Naive thymus-derived CD8-positive, alpha-beta T cell (primary cell): ENCODE data around the gene GNG8. TPM values are rescaled to one million over a fixed set of nuclear protein-coding genes. Genes with fewer than 3 reads are reported as not detected.

Source experiments
- ATAC-seq, 2 donors: fragments of 150-1000 bp; cut with Tn5 transposase in 1 of 2; sonication (Bioruptor Pico), chemical (Tn5 transposase) in 1 of 2; 1 replicate in 1 of 2; 2 replicates in 1 of 2; pipeline ENCODE4 v1.10.0; 2021; ENCODE audit warnings: mild to moderate bottlenecking in 2 of 2, moderate library complexity in 2 of 2
- POLR2A ChIA-PET: fragments of 350-600 bp; sonication (Branson Sonifier 250); formaldehyde crosslinking; loops from one replicate; lab custom pipeline; 2021; ENCODE audit warnings: antibody characterized with exemption; lab: Charles Lee
- DNase-seq, 10 donors: peaks; one replicate each; pipeline versions ENCODE4 v3.0.0 to v3.0.0-alpha.2; 2020 to 2022
- H3K27ac Mint-ChIP-seq, 10 donors: one replicate each; pipeline ENCODE4 v1.8.0; 2020 to 2022; ENCODE audit warnings: mild to moderate bottlenecking in 10 of 10, mixed read lengths in 10 of 10, moderate library complexity in 4 of 10, inconsistent platforms in 1 of 10
- H3K27me3 Mint-ChIP-seq, 5 donors: one replicate each; pipeline ENCODE4 v1.8.0; 2021 to 2022; ENCODE audit warnings: mixed read lengths in 5 of 5
- H3K36me3 Mint-ChIP-seq, 3 donors: one replicate each; pipeline ENCODE4 v1.8.0; 2020 to 2022; ENCODE audit warnings: mixed read lengths in 3 of 3, mild to moderate bottlenecking in 2 of 3, inconsistent platforms in 1 of 3
- H3K4me1 Mint-ChIP-seq, 4 donors: one replicate each; pipeline ENCODE4 v1.8.0; 2021 to 2022; ENCODE audit warnings: mixed read lengths in 4 of 4
- H3K4me3 Mint-ChIP-seq, 10 donors: one replicate each; pipeline ENCODE4 v1.8.0; 2020 to 2022; ENCODE audit warnings: mild to moderate bottlenecking in 10 of 10, mixed read lengths in 10 of 10, moderate library complexity in 6 of 10, inconsistent platforms in 1 of 10
- H3K9me3 Mint-ChIP-seq, 9 donors: one replicate each; pipeline ENCODE4 v1.8.0; 2020 to 2022; ENCODE audit warnings: mixed read lengths in 9 of 9, mild to moderate bottlenecking in 3 of 9, inconsistent platforms in 1 of 9, moderate library complexity in 1 of 9
- polyA plus RNA-seq, 3 donors: library from polyadenylated mRNA; unstranded; fragments of 300-500 nt; fragmentation: Illumina TruSeq; gene quantifications; one replicate each; pipeline ENCODE4 v1.2.3, GENCODE V29; 2021
- total RNA-seq, 8 experiments: library from RNA in 2 of 8; stranded (reverse) in 2 of 8; gene quantifications; one replicate each; pipeline ENCODE4 v1.2.3 and lab custom pipeline; 2021 to 2026

GNG8 gene
- total and polyA plus RNA-seq, 5 experiments from 2014 or later = not detected

GRCh38 chr19:46599716-46600373 lies 36.2 kb downstream of the GNG8 start:
- ATAC-seq = no peak
- H3K9me3 Mint-ChIP-seq = peaks cover 0 to 11% (median 9%) of the 10 kb centered on the region in 9 donors
- peak in 1 of 10 donors; percentile 12 for DNase-seq
- H3K36me3 Mint-ChIP-seq = no peaks in the 10 kb centered on the region
- H3K27me3 Mint-ChIP-seq = peaks cover 0 to 2% (median 0%) of the 10 kb centered on the region in 5 donors
- POLR2A ChIA-PET = interaction anchor here (0.8 to 6.8 kb wide), 16 partner anchors 8 to 1656 kb away, joined by 3 to 145 read pairs (median 4); partner anchors contain the start of genes CARD8, DACT3, FBXO46 and FKRP
- H3K4me3 Mint-ChIP-seq = peak overlapping the region; percentile 95 to 100 (median 98)
- H3K27ac Mint-ChIP-seq = peak overlapping the region; percentile 100
- peaks cover 22 to 54% (median 35%) of the 10 kb centered on the region in 4 donors for H3K4me1 Mint-ChIP-seq

DNA sequence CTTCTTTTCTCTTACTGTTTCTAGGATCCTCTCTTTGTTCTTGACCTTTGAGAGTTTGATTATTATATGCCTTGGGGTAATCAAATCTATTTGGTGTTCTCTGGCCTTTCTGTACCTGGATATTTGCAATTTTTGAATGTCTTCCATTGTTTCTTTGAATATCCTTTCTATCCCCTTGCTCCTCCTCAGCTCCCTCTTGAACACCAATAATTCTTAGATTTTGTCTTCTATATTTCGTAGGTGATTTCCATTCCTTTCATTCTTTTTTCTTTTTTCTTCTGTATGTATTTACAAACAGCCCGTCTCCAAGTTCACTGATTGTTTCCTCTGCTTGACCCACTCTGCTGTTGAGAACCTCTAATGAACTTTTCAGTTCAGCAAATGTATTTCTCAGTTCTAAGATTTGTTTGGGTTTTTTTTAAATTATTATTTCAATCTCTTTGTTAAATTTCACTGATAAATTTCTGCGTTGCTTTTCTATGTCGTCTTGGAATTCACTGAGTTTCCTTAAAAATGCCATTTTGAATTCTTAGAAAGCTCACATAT lies 37.6 kb downstream of the GNG8 start:
- H3K27me3 Mint-ChIP-seq = peaks cover 0 to 2% (median 0%) of the 10 kb centered on the region in 5 donors
- peaks cover 22 to 41% (median 27%) of the 10 kb centered on the region in 4 donors for H3K4me1 Mint-ChIP-seq
- DNase-seq = no peak
- POLR2A ChIA-PET = interaction anchor here (6.8 kb wide), 1 partner anchor 13 kb away, joined by 145 read pairs; no protein-coding TSS in a partner anchor
- ATAC-seq = no peak
- no peaks in the 10 kb centered on the region for H3K36me3 Mint-ChIP-seq
- H3K9me3 Mint-ChIP-seq = peaks cover 0 to 11% (median 9%) of the 10 kb centered on the region in 9 donors
- H3K27ac Mint-ChIP-seq = no peak overlapping the region
- H3K4me3 Mint-ChIP-seq = no peak overlapping the region

DNA sequence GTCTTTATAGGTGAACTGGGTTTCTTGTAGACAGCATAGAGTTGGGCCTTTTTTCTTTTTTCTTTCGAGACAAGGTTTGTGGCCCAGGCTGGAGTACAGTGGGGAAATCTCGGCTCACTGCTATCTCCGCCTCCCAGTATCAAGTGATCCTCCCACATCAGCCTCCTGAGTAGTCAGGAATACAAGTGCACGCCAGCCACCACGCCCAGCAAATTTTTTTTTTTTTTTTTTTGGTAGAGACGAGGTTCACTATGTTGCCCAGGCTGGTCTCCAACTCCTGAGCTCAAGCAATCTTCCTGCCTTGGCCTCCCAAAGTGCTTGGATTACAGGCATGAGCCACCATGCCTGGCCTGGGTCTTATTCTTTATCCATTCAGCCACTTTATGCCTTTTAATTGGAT lies 40.0 kb downstream of the GNG8 start:
- Mint-ChIP-seq H3K9me3 (peaks cover 0 to 11% (median 9%) of the 10 kb centered on the region in 9 donors), H3K4me3 (no peak overlapping the region), H3K36me3 (no peaks in the 10 kb centered on the region), H3K4me1 (peaks cover 7 to 28% (median 14%) of the 10 kb centered on the region in 4 donors), H3K27ac (no peak overlapping the region), H3K27me3 (peaks cover 0 to 2% (median 0%) of the 10 kb centered on the region in 5 donors)
- ATAC-seq (no peak), DNase-seq (no peak)
- POLR2A ChIA-PET = interaction anchor here (0.6 kb wide), 1 partner anchor 154 kb away, joined by 4 read pairs; no protein-coding TSS in a partner anchor

DNA sequence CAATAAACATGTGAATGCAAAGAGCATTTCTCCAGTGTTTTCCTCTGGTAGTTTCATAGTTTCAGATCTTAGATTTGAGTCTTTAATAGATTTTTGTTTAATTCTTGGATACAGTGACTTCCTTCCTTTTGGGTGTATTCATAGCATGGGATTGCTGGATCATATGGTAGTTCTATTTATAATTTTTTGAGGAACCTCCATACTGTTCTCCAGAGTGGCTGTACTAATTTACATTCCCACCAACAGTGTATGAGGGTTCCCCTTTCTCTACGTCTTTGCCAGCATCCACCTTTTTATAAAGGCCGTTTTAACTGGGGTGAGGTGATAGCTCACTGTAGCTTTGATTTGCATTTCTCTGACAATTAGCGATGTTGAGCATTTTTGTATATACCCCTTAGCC lies 44.1 kb downstream of the GNG8 start:
- ATAC-seq (no peak), DNase-seq (no peak)
- no peak overlapping the region for H3K27ac Mint-ChIP-seq
- H3K36me3 Mint-ChIP-seq = no peaks in the 10 kb centered on the region
- H3K4me3 Mint-ChIP-seq = no peak overlapping the region
- H3K27me3 Mint-ChIP-seq = no peaks in the 10 kb centered on the region
- H3K4me1 Mint-ChIP-seq = peaks cover 0 to 7% (median 1%) of the 10 kb centered on the region in 4 donors
- H3K9me3 Mint-ChIP-seq = no peaks in the 10 kb centered on the region
- POLR2A ChIA-PET = interaction anchor here (1.2 kb wide), 1 partner anchor 8 kb away, joined by 3 read pairs; no protein-coding TSS in a partner anchor

GRCh38 chr19:46591254-46591653 lies 44.7 kb downstream of the GNG8 start:
- H3K36me3 Mint-ChIP-seq = no peaks in the 10 kb centered on the region
- no peaks in the 10 kb centered on the region for H3K9me3 Mint-ChIP-seq
- POLR2A ChIA-PET = interaction anchor here (1.2 kb wide), 1 partner anchor 9 kb away, joined by 3 read pairs; no protein-coding TSS in a partner anchor
- peaks cover 0 to 3% (median 1%) of the 10 kb centered on the region in 4 donors for H3K4me1 Mint-ChIP-seq
- H3K27me3 Mint-ChIP-seq = no peaks in the 10 kb centered on the region
- DNase-seq (no peak), ATAC-seq (no peak)
- no peak overlapping the region for H3K4me3 Mint-ChIP-seq
- H3K27ac Mint-ChIP-seq = no peak overlapping the region

- Mint-ChIP-seq H3K4me1 (peaks cover 5 to 8% (median 6%) of the 10 kb centered on the region in 4 donors), H3K36me3 (no peaks in the 10 kb centered on the region), H3K27me3 (peaks cover 0 to 2% (median 0%) of the 10 kb centered on the region in 5 donors), H3K4me3 (no peak overlapping the region), H3K27ac (no peak overlapping the region), H3K9me3 (no peaks in the 10 kb centered on the region)
- DNase-seq = no peak
- no peak for ATAC-seq
- POLR2A ChIA-PET = no interaction called here
These were observed 48.1 kb downstream of the GNG8 start for GRCh38 chr19:46587861-46588260.

DNA sequence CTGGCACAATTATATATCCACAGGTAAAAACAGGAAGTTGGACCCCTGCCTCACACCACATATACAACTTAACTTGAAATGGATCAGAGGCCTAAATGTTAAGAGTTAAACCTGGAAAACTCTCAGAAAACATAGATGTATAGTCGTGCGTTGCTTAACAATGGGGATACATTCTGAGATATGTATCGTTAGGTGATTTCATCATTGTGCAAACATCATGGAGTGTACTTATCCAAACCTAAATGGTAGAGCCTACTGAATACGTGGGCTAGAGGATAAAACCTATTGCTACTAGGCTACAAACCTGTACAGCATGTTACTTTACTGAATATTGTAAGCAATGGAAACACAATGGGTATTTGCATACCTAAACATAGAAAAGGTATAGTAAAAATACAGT lies 49.7 kb downstream of the GNG8 start:
- no peaks in the 10 kb centered on the region for H3K36me3 Mint-ChIP-seq
- POLR2A ChIA-PET = no interaction called here
- no peak for DNase-seq
- no peak overlapping the region for H3K4me3 Mint-ChIP-seq
- H3K27ac Mint-ChIP-seq = no peak overlapping the region
- no peak for ATAC-seq
- H3K4me1 Mint-ChIP-seq = peaks cover 3 to 7% (median 5%) of the 10 kb centered on the region in 4 donors
- no peaks in the 10 kb centered on the region for H3K9me3 Mint-ChIP-seq
- peaks cover 0 to 2% (median 0%) of the 10 kb centered on the region in 5 donors for H3K27me3 Mint-ChIP-seq

GRCh38 chr19:46585539-46585938 lies 50.5 kb downstream of the GNG8 start:
- Mint-ChIP-seq H3K36me3 (no peaks in the 10 kb centered on the region), H3K9me3 (peaks cover 0 to under 1% (median 0%) of the 10 kb centered on the region in 9 donors), H3K27me3 (peaks cover 0 to 2% (median 0%) of the 10 kb centered on the region in 5 donors), H3K4me1 (peaks cover 3 to 7% (median 5%) of the 10 kb centered on the region in 4 donors), H3K4me3 (no peak overlapping the region), H3K27ac (peak overlapping the region in 1 of 10 donors; percentile 19)
- DNase-seq (no peak), ATAC-seq (no peak)
- POLR2A ChIA-PET = no interaction called here

Other genes with a start within 250 kb of the GNG8 start
- gene CCDC8, start 222.6 kb downstream of the GNG8 start, total RNA-seq = not detected
- not detected for gene CCDC8, start 222.6 kb downstream of the GNG8 start, polyA plus RNA-seq
- gene PNMA8C, start 207.3 kb downstream of the GNG8 start, total RNA-seq = not detected
- gene PNMA8C, start 207.3 kb downstream of the GNG8 start, polyA plus RNA-seq = not detected
- 1 to 10 TPM; 3.0 to 3.5 TPM for gene PNMA8A, start 164.6 kb downstream of the GNG8 start, total RNA-seq
- not detected for gene PNMA8A, start 164.6 kb downstream of the GNG8 start, polyA plus RNA-seq
- 1 to 10 TPM; 1.2 to 1.6 TPM for gene PNMA8B, start 140.3 kb downstream of the GNG8 start, total RNA-seq
- gene PNMA8B, start 140.3 kb downstream of the GNG8 start, polyA plus RNA-seq = under 1 TPM in 2 of 3 donors, not detected in 1; 0.20 to 0.91 TPM
- 100 to 1,000 TPM; 185 to 190 TPM for gene CALM3, start 34.9 kb downstream of the GNG8 start, total RNA-seq
- gene CALM3, start 34.9 kb downstream of the GNG8 start, polyA plus RNA-seq = 100 to 1,000 TPM; 188 to 221 (median 214) TPM
- under 1 TPM in 1 of 2 experiments, not detected in 1; 0.25 TPM for gene PTGIR, start 11.1 kb downstream of the GNG8 start, total RNA-seq
- 1 to 10 TPM in 1 of 3 donors, under 1 TPM in 2; 0.12 to 2.8 (median 0.55) TPM for gene PTGIR, start 11.1 kb downstream of the GNG8 start, polyA plus RNA-seq
- gene DACT3, start 25.0 kb upstream of the GNG8 start, total RNA-seq = under 1 TPM in 1 of 2 experiments, not detected in 1; 0.13 TPM
- under 1 TPM in 1 of 3 donors, not detected in 2; 0.13 TPM for gene DACT3, start 25.0 kb upstream of the GNG8 start, polyA plus RNA-seq
- gene PRKD2, start 80.9 kb upstream of the GNG8 start, total RNA-seq = 100 to 1,000 TPM in 1 of 2 experiments, 10 to 100 TPM in 1; 92.6 to 102 TPM
- 10 to 100 TPM; 28.6 to 79.7 (median 37.1) TPM for gene PRKD2, start 80.9 kb upstream of the GNG8 start, polyA plus RNA-seq
- gene FKRP, start 109.9 kb upstream of the GNG8 start, total RNA-seq = 10 to 100 TPM; 22.8 to 23.8 TPM
- gene FKRP, start 109.9 kb upstream of the GNG8 start, polyA plus RNA-seq = 1 to 10 TPM; 2.6 to 8.7 (median 4.8) TPM
- 10 to 100 TPM; 78.6 to 81.9 TPM for gene STRN4, start 110.2 kb upstream of the GNG8 start, total RNA-seq
- gene STRN4, start 110.2 kb upstream of the GNG8 start, polyA plus RNA-seq = 10 to 100 TPM in 2 of 3 donors, 1 to 10 TPM in 1; 8.2 to 25.7 (median 12.0) TPM
- gene SLC1A5, start 152.4 kb upstream of the GNG8 start, total RNA-seq = 1 to 10 TPM; 7.0 to 8.2 TPM
- gene SLC1A5, start 152.4 kb upstream of the GNG8 start, polyA plus RNA-seq = 1 to 10 TPM; 2.5 to 6.1 (median 4.1) TPM
- 10 to 100 TPM; 39.3 to 40.6 TPM for gene AP2S1, start 214.6 kb upstream of the GNG8 start, total RNA-seq
- 10 to 100 TPM; 63.8 to 68.3 (median 65.2) TPM for gene AP2S1, start 214.6 kb upstream of the GNG8 start, polyA plus RNA-seq
- 10 to 100 TPM; 27.3 TPM for gene ARHGAP35, start 224.8 kb upstream of the GNG8 start, total RNA-seq
- gene ARHGAP35, start 224.8 kb upstream of the GNG8 start, polyA plus RNA-seq = 1 to 10 TPM; 2.0 to 3.3 (median 2.1) TPM